G401 (cell line): Measurements from ENCODE around the gene TANGO6. TPM values are rescaled to one million over a fixed set of nuclear protein-coding genes. Genes with fewer than 3 reads are reported as not detected.

Source experiments
- DNase-seq: peaks from one replicate; pipeline ENCODE4 v3.0.0-alpha.2; 2015; ENCODE audit warnings: low spot score
- in situ Hi-C: cut with HindIII; loops from 2 replicates; pipeline ENCODE4 v1.10.0; 2016; ENCODE audit warnings: low sequenced_read_pairs, mixed read lengths
- total RNA-seq: library from RNA; depleted of rRNA; stranded (reverse); fragments of >200 nt; shearing (Covaris generic); gene quantifications from 2 replicates; pipeline ENCODE4 v1.2.3, GENCODE V29; 2014

The TANGO6 gene
- total RNA-seq, 1 experiment from 2014 or later, result 31.5 TPM

- in situ Hi-C loops, result no loop called here
- DNase-seq, result no peak
Observed at GRCh38 chr16:69107316-69107962, 264.1 kb downstream of the TANGO6 start.

DNA sequence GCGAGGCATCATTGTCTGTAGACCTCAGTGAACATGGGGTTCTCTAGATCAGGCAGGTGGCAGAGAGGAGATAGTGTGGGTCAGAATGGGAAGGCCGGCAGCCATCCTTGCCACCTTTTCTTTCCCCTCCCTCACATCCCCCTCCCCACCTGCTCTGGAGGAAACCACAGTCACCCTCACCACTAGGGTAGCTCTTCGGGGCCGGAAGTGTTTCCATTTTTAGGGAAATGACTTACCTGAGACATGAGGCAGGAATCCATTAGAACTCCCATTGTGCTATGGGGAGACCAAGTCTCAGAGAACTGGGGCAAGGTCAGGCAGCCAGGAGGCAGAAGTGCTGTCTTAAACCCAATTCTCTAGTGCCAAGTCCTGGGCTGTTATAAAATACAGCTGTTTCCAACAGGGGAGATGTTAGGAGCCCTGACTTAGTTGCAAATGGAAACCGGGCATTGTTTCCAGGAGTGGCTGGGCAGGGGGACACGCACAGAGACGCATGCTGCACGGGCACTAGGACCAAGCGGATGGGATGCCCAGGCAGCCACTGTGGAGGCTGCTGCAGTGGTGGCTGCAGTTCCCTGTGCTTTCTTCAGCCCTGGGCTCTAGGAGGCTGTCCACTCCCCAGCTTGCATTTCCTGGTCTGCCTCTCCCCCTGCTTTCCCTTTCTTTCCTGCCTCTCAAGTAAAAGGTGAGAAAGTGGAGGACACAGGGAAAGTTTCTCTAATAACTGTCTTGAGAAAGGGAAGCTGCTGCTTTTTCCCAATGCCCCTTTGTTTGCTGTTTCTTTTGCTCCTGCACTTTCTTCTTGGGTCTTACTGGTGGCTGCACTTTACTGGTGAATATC is 265.0 kb downstream of the TANGO6 start:
- in situ Hi-C loops, result no loop called here
- DNase-seq, result no peak

GRCh38 chr16:69108905-69109252 is 265.5 kb downstream of the TANGO6 start:
- in situ Hi-C loops, result no loop called here
- no peak for DNase-seq

DNA sequence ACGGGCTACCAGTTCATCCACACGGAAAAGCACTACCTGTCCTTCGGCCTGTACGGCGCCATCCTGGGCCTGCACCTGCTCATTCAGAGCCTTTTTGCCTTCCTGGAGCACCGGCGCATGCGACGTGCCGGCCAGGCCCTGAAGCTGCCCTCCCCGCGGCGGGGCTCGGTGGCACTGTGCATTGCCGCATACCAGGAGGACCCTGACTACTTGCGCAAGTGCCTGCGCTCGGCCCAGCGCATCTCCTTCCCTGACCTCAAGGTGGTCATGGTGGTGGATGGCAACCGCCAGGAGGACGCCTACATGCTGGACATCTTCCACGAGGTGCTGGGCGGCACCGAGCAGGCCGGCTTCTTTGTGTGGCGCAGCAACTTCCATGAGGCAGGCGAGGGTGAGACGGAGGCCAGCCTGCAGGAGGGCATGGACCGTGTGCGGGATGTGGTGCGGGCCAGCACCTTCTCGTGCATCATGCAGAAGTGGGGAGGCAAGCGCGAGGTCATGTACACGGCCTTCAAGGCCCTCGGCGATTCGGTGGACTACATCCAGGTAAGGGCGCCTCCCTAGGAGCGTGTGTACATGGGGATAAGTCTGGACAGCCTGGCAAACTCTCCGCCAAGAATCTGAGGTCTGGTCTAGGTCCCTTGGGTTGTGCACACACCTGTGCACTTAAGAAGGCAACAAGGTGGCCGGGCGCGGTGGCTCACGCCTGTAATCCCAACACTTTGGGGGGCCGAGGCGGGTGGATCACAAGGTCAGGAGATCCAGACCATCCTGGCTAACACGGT is 266.3 kb downstream of the TANGO6 start:
- in situ Hi-C loops, result no loop called here
- no peak for DNase-seq

- DNase-seq, result no peak
- in situ Hi-C loops, result no loop called here
Observed at GRCh38 chr16:69110406-69110805, 267.1 kb downstream of the TANGO6 start.

DNA sequence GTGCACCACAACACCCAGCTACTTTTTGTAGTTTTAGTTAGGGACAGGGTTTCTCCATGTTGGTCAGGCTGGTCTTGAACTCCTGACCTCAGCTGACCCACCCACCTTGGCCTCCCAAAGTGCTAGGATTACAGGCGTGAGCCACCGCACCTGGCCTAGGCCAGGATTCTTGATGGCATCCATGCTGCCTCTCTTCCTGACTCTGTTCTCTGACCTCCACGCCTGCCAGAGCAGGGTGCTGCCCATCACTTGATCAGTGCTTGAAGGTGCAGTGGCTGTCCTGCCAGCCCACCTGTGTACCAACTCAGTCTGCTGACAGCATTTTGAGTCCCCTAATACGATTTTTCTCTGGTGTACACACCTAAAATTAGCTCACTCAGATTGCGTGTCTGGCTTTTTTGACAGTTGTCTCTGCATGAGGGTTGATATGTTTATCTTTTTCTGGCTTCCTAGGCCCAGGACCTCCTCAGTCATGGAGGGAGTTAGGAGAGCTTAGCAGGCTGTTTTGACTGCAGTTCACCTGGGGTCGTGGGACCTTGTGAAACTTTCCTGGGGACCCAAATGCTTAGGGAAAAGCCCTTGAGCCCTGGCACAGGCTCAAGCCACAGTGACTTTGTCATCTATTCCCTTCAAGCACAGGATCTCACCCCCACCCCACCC is 268.0 kb downstream of the TANGO6 start:
- DNase-seq, result no peak
- in situ Hi-C loops, result no loop called here

DNA sequence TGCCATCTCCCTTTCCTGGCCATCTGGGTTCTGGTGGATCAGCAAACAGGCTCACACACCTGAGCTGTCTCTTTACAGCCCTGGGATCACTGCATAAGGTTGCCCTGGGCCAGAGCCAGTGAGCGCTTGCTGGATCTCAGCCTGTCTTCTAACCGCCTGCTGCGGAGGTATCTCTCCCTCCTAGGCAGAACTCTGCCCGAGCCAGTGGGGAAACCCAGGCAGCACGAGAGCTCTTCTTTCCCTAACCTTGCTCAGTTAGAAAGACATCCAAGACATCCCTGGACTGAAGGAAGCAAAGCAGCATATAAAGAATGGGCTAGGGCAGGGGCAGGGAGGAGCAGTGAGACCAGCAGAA is 268.5 kb downstream of the TANGO6 start:
- in situ Hi-C loops, result no loop called here
- DNase-seq, result peak; percentile 39

- in situ Hi-C loops, result no loop called here
- peak; percentile 39 for DNase-seq
Observed at GRCh38 chr16:69112285-69113129, 269.2 kb downstream of the TANGO6 start.

GRCh38 chr16:69113216-69113615 is 269.9 kb downstream of the TANGO6 start:
- DNase-seq, result no peak
- in situ Hi-C loops, result no loop called here

GRCh38 chr16:69114346-69114975 is 271.1 kb downstream of the TANGO6 start:
- in situ Hi-C loops, result no loop called here

GRCh38 chr16:69114976-69115355 is 271.6 kb downstream of the TANGO6 start:
- in situ Hi-C loops, result no loop called here
- no peak for DNase-seq

More at GRCh38 chr16:69114346-69114975, 271.1 kb downstream of the TANGO6 start:
- no peak for DNase-seq

DNA sequence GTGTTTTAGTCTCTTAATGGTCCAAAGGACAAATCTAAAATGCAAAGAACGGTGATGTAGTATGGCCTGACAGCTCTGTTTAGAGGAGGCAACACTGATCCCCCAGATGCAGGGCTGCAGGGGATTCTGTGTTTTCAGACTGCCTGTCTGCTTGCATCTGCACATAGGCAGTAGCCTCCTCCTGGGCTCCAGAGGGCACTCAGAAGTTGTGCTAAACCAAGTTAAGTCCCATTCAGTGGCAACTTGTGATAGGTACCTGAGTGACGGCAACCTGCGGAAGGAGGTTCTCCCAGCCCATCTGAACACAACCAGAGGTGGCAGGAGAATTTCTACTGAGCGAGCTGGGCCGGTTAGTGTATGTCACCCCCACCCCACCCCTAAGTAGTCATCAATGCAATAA is 272.0 kb downstream of the TANGO6 start:
- no peak for DNase-seq
- in situ Hi-C loops, result no loop called here

- in situ Hi-C loops, result no loop called here
Observed at GRCh38 chr16:69115837-69116236, 272.5 kb downstream of the TANGO6 start.

GRCh38 chr16:69116256-69116875 is 273.0 kb downstream of the TANGO6 start:
- no peak for DNase-seq
- in situ Hi-C loops, result no loop called here

More at GRCh38 chr16:69115837-69116236, 272.5 kb downstream of the TANGO6 start:
- no peak for DNase-seq

DNA sequence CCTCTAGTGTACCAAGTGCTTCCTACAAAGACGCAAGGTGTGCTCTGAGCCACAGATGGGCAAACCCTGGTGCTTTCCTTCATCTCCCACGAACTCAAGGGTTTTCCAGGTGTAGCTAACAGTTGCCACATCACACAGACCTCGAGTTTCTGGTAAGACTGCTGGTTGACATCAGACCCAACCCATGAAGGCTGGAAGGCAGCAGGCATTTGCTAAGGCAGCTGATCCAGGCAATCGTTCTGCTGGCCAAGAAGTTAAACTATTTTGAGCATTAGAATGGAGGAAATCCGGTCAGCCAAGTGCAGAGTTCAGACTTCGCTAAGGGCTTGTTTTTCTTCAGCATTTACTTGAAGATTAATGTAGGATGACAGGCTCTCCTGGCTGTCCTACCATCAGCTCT is 273.6 kb downstream of the TANGO6 start:
- no peak for DNase-seq
- in situ Hi-C loops, result no loop called here

DNA sequence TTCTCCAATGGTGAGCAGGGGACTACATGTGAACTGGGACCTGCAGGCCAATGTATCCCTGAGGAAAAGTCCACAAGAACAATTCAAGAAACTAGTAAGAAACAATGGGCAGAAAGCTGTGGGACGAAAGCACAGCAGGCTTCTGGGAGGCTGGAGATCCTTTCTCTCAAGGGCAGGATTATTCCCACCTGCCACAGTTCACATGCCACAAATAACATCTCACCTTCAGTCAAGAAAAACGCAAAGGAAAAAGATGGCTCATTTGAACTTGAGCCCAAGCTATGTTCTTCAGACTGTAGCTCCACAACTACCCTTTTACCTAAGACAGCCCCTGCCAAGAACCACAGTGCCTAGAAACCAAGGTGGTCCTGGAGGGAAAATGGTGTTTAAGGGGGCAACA is 275.1 kb downstream of the TANGO6 start:
- in situ Hi-C loops, result no loop called here
- DNase-seq, result no peak

DNA sequence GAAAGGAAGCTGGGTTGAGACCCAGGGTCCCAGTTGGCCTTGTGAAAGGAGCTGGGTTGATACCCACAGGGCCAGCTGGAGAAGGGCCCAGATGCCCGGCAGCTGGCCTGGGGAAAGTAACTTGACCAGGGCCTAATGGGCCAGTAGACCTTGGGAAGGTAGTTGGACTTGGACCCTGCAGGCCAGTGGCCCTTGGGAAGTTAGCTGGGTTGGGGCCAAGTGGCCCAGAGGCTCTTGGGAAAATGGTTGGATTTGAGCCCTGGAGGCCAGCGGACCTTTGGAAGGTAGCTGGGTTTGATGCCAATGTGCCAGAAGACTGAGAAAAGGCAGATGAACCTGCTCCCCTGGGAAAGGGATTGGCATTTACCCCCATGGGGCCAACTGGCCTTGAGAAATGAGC is 275.7 kb downstream of the TANGO6 start:
- in situ Hi-C loops, result no loop called here
- DNase-seq, result no peak

DNA sequence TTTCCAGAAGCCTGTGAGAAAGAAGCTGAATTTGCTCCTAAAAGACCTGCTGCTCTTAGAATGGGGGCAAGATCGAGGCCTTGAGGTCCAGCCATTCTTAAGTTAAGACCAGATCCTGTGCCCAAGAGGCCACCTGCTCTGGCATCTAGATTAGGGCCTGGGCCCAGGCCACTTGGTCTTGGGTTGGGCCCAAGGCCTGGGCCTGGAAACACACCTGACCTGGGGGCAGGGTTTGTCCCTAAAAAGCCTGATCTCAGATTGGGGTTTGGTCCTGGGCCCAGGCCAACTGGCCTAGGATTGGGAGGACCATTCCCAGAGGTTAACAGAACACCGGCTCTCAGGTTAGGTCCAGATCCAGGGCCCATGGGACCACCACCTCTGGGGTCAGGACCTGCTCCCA is 276.2 kb downstream of the TANGO6 start:
- in situ Hi-C loops, result no loop called here
- no peak for DNase-seq
